CD1c-positive myeloid dendritic cell (primary cell): ENCODE data around the gene LIMCH1.

Experiments used
- DNase-seq: peaks from one replicate; pipeline ENCODE4 v3.0.0-alpha.2; 2016; ENCODE audit errors: extremely low spot score

Gene LIMCH1

DNA sequence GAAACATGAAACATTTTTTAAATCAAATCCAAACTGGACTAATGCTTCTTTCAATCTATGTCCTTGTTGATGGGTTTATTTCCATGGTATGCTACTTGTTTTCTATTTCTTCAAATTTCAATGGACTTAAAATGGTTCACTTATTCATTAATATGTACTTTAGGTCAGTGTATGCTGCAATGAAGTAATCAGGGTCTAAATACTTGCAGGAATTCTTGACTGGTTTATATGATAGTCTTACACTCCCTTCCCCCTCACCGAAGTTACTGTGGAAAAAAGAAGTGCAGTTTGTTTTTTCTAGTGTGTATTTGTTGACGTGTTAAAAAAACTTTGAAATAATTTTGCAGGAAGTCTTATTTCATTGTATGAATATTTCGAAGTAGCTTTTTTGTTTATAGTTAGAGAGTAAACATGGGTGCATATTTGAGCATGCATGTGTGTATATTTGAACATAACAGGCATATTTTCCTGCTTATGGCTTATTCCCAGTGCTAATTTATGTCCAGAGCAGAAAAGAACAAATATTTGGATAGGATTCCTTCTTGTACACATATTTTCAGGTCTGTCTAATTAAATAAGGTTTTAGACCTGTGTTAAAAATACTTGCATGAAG, 65.0 kb downstream of the LIMCH1 start:
- no peak for DNase-seq

- no peak for DNase-seq
Measured at GRCh38 chr4:41609851-41610250, 71.9 kb downstream of the LIMCH1 start.

- no peak for DNase-seq
Measured at GRCh38 chr4:41610474-41610873, 72.5 kb downstream of the LIMCH1 start.

GRCh38 chr4:41611124-41611838, 73.3 kb downstream of the LIMCH1 start:
- DNase-seq: no peak

DNA sequence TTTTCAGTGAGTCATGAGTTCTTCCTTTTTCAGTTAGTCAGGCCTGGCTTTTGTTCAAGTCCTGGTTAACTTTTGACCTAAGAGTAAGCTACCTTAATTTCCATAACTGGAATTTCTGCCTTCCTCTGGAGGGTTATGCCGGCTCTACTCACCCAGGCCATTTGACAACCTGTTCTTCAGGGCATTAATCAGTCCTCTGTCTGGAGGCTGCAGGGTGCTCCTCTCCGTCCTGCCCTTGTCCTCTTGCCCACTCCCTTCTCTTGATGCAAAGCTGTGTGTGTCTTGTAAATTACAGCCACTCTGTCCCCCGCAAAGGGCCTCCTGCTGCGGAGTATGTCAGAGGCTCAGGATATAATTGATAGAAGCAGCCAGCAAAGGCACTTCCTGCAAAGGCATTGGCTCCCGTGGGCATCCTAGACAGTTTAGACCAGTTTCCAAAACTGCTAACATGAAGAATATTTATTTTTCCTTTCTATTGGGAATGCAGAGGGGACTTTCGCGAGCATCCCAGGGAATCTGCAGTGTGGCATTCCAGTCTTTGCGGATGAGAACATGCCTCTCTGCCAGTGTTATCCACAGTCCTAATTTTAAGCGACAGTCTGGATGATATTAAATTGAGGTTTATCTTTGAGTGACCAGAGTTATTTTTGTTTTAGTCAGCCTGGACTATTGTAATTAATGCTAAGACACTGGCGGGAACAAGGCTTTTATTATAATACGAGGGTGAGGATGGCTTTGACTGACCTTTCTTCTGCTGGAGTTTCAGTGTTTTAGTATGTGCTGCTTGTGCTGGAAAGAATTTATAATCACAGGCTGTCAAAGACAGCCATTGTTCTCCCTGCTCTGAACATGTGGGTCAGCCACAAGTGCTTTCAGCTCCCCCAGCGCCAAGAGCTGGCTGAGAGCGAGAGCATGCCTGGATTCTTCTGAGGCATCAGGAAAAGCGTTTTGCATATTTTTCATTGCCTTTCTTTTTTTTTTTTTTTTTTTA, 74.2 kb downstream of the LIMCH1 start:
- no peak for DNase-seq

GRCh38 chr4:41613386-41613785, 75.4 kb downstream of the LIMCH1 start:
- DNase-seq: no peak

DNA sequence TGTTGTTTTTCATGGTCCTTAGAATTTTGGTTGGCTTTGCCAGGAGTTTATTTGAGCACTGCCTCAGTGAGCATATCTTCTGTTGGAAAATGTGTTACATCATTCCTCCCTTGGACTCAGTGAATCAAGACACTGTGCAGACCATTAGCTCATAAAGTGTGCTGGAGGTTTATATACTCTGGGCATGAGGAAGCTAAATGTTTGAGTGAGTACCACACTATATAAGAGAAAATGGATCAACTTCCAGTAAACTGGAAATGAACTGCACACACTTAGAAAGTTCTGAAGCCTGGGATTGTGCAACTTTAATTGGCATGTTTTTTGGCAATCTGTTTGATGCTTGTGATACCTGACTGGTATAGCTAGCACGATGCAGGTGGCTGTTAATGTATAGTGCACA, 75.9 kb downstream of the LIMCH1 start:
- no peak for DNase-seq

DNA sequence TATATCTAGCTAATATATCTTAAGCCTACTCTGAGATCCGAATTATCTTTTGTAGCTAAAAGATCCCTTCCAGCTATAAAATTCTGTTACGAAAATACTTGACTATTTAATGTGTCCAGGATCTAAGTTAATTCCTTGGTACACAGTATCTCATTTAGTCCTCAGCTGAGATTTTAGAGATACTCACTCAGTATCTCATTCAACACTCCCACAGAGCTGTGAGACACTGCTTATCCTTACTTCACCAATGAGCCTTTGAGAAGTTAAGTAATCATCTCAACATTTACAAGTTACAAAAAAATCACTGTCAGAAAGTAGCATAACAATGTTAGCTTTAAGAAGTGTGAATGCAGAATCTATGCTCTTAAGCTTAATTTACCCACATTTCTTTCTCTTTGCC, 76.6 kb downstream of the LIMCH1 start:
- no peak for DNase-seq

DNA sequence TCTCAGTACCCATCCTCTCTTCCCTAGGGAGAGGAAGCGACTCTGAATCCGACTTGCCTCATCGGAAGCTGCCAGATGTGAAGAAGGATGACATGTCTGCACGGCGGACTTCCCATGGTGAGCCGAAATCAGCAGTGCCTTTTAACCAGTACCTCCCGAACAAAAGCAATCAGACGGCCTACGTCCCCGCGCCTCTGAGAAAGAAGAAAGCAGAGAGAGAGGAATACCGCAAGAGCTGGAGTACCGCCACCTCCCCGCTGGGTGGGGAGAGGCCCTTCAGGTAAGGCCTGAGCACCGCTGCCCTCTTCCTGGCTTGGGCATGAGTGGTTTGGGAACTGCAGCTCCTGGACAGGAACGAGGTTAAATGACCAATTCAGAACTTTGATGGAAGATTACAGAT, 81.2 kb downstream of the LIMCH1 start:
- DNase-seq: no peak

DNA sequence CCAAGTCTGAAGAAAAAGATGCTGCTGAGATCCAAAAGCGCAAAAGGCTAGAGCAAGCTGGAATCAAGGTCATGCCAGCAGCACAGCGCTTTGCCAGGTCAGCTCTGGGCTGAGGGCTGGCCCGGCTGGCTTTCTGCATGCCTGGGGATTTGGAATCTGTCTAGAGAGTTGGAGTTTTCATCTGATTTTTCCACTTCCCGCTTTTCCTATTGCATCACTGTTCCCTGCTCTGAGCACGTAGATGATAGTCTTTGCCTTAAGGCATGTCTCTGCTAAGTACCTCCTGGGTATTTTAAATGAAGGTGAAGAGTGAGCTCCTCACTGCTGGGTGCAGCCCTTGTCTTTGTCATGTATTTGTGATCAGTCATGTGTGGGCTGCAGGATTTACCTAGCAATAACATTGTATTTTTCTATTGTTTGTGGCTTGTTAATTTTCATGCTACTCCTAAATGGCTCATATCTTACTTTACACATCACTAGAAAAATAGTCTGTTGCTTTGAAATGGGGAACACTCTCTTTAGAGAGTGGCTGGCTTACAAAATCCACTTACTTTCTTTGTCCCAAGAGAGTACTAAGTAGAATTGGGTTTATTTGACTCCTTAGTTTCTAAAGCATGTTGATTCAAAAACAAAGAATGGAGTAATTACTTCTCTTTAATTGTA, 82.8 kb downstream of the LIMCH1 start:
- no peak for DNase-seq

GRCh38 chr4:41622787-41623186, 84.8 kb downstream of the LIMCH1 start:
- no peak for DNase-seq

DNA sequence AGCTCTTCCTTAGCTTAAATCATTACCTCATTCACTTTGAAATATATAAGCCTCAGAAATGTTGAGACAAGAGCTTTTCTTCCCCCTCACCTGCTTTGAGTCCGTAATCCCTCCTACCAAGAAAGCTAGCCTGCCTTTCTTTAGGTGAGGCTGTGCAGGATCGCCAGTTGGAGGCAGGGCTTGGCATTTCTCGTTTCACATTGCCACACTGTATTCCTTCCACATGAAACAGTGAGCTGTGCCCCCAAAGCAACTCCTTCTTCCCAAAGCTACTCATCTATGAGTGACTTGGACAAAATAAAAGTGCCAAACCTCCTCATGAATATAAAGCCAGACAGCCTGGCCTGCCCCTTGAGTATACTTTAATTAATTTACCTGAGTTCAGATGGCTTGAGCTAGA, 86.8 kb downstream of the LIMCH1 start:
- no peak for DNase-seq

DNA sequence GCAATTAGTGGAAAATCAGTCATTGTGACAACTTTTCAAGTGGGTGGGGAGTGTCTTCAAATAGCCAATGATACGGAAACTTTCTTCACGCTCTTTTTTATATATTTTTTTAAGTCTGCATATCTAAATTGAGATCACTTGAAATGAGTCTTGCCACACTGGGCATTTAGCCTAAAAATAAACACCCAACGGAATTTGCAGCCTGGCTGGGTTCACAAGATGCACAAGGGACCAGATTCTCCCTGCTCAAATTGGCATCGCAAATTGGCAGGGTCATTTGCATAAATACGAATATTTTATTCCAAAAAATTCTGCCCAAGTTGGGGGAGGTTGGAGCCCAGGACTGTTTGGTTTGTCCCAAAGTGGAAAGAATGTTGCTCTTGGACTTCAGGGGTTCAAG, 87.6 kb downstream of the LIMCH1 start:
- DNase-seq: no peak

- no peak for DNase-seq
Measured at GRCh38 chr4:41628936-41629335, 91.0 kb downstream of the LIMCH1 start.

GRCh38 chr4:41631523-41631922, 93.6 kb downstream of the LIMCH1 start:
- no peak for DNase-seq

DNA sequence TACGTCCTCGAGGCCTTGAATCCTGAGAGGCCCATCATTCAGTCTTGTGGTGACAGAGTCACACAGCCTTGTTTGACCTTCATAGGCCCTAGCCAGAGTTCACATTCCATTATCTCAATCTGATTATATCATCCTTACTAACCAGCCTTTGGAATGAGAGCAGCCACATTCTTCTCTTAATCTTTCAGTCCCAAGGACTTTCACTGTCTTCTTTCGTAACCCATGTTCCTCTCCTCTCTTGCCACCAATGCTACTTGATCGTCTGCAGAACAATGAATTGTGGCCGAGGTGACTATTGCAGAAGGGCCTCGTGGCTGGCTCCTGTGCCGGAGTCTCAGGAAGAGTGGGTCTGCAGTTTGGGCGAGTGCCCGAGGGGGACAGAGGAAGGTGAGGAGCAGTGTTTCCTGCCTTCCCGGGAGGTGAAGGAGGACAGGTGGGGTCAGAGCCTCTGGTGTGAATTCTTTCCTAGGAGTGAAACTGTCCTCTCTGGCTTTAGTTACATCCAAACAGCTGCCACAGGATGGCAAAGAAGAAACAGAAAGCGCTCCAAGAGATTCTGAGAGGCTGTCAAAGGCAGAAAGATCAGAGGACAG, 94.6 kb downstream of the LIMCH1 start:
- no peak for DNase-seq

GRCh38 chr4:41633321-41633720, 95.4 kb downstream of the LIMCH1 start:
- DNase-seq: no peak

- DNase-seq: no peak
Measured at GRCh38 chr4:41635441-41635840, 97.5 kb downstream of the LIMCH1 start.

DNA sequence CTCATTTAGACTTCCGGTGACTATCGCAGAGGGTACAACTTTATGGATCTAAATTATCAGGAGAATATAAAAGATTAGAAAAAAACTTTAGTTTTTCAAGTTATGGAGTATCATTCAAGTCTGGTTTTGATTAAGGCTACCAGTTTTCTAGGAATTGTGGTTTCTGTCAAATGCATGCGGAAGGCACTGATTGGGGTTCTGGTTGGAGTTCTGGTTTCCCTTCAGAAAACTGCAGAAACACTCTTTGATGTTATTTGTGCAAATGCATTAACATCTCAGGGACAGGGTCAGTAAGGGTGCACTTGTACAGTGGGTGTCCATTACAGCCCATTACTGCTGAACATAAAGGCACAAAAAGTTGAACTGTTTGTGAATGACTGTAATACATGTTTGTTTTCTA, 100.2 kb downstream of the LIMCH1 start:
- DNase-seq: no peak

DNA sequence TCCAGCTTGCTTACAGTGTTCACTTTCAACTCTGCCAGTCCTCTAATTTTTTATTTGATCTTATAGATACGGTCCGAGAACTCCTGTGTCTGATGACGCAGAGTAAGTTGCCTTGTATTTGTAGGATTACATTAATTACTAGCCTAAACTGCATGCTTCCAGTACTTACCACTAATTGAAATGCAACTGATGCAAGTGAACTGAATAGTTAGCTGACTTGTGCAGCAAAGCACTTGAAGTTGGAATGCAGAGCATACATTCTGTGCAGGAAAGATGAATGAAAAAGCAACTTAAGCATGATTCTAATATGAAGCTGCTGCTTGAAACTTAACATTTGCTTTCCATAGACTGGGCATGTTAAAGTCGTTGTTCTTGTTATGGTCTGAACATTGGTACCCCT, 100.9 kb downstream of the LIMCH1 start:
- DNase-seq: no peak

- DNase-seq: no peak
Measured at GRCh38 chr4:41639291-41639690, 101.3 kb downstream of the LIMCH1 start.

DNA sequence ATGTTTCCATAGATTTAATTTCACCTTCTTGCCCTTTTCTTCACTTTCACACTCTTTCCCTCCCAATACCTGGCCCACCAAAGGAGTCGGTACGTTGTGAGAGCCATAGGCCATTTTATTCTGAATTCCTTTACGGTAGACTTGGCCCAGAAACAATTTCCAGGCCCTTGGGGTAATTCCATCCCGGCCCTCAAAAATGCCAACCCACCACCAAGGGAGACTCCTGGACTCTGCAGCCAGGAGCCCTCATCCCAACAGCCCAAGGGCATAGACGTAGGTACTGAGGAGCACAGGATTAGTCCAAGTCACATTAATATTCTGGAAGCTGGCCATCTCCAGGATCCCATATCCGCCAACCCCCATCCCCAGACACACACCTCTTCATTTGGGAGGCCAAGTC, 102.9 kb downstream of the LIMCH1 start:
- no peak for DNase-seq
